Stomach (tissue), 9 donors: ENCODE data around the gene BRD2. TPM values are rescaled to one million over a fixed set of nuclear protein-coding genes. Genes with fewer than 3 reads are reported as not detected.

Source experiments
- DNase-seq, 2 donors: peaks; one replicate each; pipeline versions ENCODE4 v3.0.0 to v3.0.0-alpha.2; 2013 to 2019
- H3K27ac ChIP-seq, 5 donors: fragments of 200-600 bp in 4 of 5; sonication (generic) in 4 of 5; one replicate each; pipeline ENCODE4 v1.5.1; 2013 to 2019; ENCODE audit warnings: mild to moderate bottlenecking in 1 of 5, moderate library complexity in 1 of 5
- H3K27me3 ChIP-seq, 3 donors: fragments of 200-600 bp; sonication (generic); one replicate each; pipeline ENCODE4 v1.5.1; 2017 to 2019; ENCODE audit warnings: mixed run types in 1 of 3
- H3K36me3 ChIP-seq, 4 donors: fragments of 200-600 bp; sonication (generic); 1 replicate in 3 of 4; 2 replicates in 1 of 4; pipeline ENCODE4 v1.5.1; 2016 to 2019
- H3K4me1 ChIP-seq, 4 donors: fragments of 200-600 bp; sonication (generic); one replicate each; pipeline ENCODE4 v1.5.1; 2016 to 2019
- H3K4me3 ChIP-seq, 4 donors: fragments of 200-600 bp; sonication (generic) in 3 of 4; one replicate each; pipeline ENCODE4 v1.5.1; 2016 to 2019; ENCODE audit warnings: mild to moderate bottlenecking in 1 of 4
- H3K9me3 ChIP-seq, 4 donors: fragments of 200-600 bp; sonication (generic); one replicate each; pipeline ENCODE4 v1.5.1; 2016 to 2019
- EP300 ChIP-seq: sonication (generic); formaldehyde crosslinking; IDR thresholded peaks from one replicate; pipeline ENCODE4 v1.6.1; 2017; ENCODE audit warnings: antibody characterized with exemption
- POLR2A ChIP-seq, 4 donors: fragments of 450-650 bp; IDR thresholded peaks; one replicate each; pipeline ENCODE4 v1.6.1; 2016; ENCODE audit warnings: antibody characterized with exemption in 4 of 4, control low read depth in 2 of 4, mild to moderate bottlenecking in 1 of 4, moderate library complexity in 1 of 4
- POLR2AphosphoS5 ChIP-seq, 3 donors: sonication (generic); formaldehyde crosslinking; IDR thresholded peaks; one replicate each; pipeline ENCODE4 v1.6.1; 2016; ENCODE audit warnings: antibody characterized with exemption in 3 of 3
- WGBS, 5 donors: extraction: QIAGEN DNeasy Blood & Tissue Kit in 3 of 5; methylation state at CpG; one replicate each; pipeline versions ENCODE4 v1.1.5 to v1.1.7; 2013 to 2018; 5-methylcytosine and 5-hydroxymethylcytosine counted together
- intact Hi-C: fragments of 100-400 bp; cut with DNase I; formaldehyde crosslinking; loops from one replicate; pipeline ENCODE4 v1.15.1; 2023; ENCODE audit warnings: low total_unique reads
- polyA plus RNA-seq, 3 donors: library from polyadenylated mRNA; stranded (reverse); fragments of 200-250 nt; gene quantifications; one replicate each; pipeline ENCODE4 v1.2.3, GENCODE V29; 2013
- total RNA-seq, 5 donors: library from RNA; depleted of rRNA; stranded (reverse); fragments of >200 nt; gene quantifications; one replicate each; pipeline versions ENCODE4 v1.1.0 to v1.2.3, GENCODE V29; 2014 to 2016
- TF ChIP-seq, protein P1 (sequence below), 7 experiments: fragments of 450-650 bp in 4 of 7; fragments of 200-600 bp in 3 of 7; sonication (generic) in 3 of 7; IDR thresholded peaks; one replicate each; pipeline ENCODE4 v1.5.1; 2016 to 2019; ENCODE audit warnings: antibody characterized with exemption in 7 of 7, control low read depth in 2 of 7, mild to moderate bottlenecking in 1 of 7
- donor health status: healthy with polysubstance abuse.
- donor health status: Bipolar disorder and iron deficiency.
- donor health status: healthy.

BRD2 gene
- total and polyA plus RNA-seq, 8 donors, result 70.7 to 538 (median 129) TPM

DNA sequence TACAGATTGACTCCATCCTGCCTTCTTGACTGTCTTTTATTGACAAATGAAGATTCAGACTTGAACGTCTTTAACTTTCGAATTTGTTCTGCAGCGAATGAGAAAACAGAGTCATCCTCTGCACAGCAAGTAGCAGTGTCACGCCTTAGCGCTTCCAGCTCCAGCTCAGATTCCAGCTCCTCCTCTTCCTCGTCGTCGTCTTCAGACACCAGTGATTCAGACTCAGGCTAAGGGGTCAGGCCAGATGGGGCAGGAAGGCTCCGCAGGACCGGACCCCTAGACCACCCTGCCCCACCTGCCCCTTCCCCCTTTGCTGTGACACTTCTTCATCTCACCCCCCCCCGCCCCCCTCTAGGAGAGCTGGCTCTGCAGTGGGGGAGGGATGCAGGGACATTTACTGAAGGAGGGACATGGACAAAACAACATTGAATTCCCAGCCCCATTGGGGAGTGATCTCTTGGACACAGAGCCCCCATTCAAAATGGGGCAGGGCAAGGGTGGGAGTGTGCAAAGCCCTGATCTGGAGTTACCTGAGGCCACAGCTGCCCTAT, 12.2 kb downstream of the BRD2 start:
- whole genome bisulfite sequencing, 5 donors, result 58 to 67% (median 63%) methylated on average over 11 of the region's 11 CpGs
- Histone ChIP-seq H3K4me1 (peaks cover 64 to 96% (median 90%) of the 10 kb centered on the region in 4 donors), H3K9me3 (no peaks in the 10 kb centered on the region), H3K27ac (peak overlapping the region in 3 of 5 donors; percentile 19 to 47 (median 47)), H3K36me3 (peaks cover 62 to 68% (median 67%) of the 10 kb centered on the region in 4 donors), H3K4me3 (peak overlapping the region in 1 of 4 donors; percentile 8), H3K27me3 (no peaks in the 10 kb centered on the region)
- DNase-seq, result no peak
- TF ChIP-seq, protein P1, sequence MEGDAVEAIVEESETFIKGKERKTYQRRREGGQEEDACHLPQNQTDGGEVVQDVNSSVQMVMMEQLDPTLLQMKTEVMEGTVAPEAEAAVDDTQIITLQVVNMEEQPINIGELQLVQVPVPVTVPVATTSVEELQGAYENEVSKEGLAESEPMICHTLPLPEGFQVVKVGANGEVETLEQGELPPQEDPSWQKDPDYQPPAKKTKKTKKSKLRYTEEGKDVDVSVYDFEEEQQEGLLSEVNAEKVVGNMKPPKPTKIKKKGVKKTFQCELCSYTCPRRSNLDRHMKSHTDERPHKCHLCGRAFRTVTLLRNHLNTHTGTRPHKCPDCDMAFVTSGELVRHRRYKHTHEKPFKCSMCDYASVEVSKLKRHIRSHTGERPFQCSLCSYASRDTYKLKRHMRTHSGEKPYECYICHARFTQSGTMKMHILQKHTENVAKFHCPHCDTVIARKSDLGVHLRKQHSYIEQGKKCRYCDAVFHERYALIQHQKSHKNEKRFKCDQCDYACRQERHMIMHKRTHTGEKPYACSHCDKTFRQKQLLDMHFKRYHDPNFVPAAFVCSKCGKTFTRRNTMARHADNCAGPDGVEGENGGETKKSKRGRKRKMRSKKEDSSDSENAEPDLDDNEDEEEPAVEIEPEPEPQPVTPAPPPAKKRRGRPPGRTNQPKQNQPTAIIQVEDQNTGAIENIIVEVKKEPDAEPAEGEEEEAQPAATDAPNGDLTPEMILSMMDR (IDR thresholded peaks at IDR 0.05), result no peak
- TF ChIP-seq POLR2AphosphoS5 (IDR thresholded peaks at IDR 0.05) (no peak), EP300 (no peak), POLR2A (IDR thresholded peaks at IDR 0.05) (no peak)
- intact Hi-C loops, result no loop called here

DNA sequence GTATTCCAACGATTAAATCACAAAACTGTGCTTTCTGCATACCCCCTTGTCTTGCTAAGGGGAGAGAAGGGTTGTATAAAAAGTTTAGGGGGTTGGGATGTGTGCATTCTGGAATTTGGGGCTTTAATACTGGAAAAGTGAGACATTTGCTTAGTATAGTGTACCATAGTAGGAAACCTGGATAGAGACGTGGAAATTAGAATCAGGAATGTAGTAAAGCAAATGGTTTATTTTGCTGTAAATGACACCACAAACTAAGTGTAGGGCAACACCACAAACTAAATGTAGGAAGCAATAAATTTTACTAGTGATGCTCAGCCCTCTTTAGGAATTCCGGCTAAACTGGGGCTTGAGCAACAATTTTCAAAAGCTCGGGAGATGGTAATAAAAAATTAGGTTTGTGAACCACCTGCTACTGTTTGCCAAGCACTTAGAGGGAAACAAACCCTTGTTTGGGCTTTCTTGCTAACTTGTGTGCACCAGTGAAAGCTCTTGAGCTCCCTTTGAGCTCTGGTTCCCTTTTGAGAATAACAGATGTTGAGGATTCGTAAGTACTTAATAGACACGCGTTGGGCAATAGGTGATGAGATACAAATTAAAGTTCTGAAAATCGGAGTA, 13.8 kb downstream of the BRD2 start:
- H3K4me1 ChIP-seq, result peaks cover 48 to 80% (median 73%) of the 10 kb centered on the region in 4 donors
- peak overlapping the region in 4 of 5 donors; percentile 23 to 76 (median 62) for H3K27ac ChIP-seq
- intact Hi-C loops, result no loop called here
- H3K36me3 ChIP-seq, result peaks cover 46 to 52% (median 50%) of the 10 kb centered on the region in 4 donors
- DNase-seq, result no peak
- TF ChIP-seq, protein P1 (IDR thresholded peaks at IDR 0.05), result no peak
- peak in 1 of 3 donors; percentile 39 for TF ChIP-seq POLR2AphosphoS5 (IDR thresholded peaks at IDR 0.05)
- TF ChIP-seq POLR2A (IDR thresholded peaks at IDR 0.05), result no peak
- no peaks in the 10 kb centered on the region for H3K27me3 ChIP-seq
- WGBS, 5 donors, result 35 to 56% (median 43%) methylated on average over 8 of the region's 8 CpGs
- H3K4me3 ChIP-seq, result no peak overlapping the region
- no peaks in the 10 kb centered on the region for H3K9me3 ChIP-seq

DNA sequence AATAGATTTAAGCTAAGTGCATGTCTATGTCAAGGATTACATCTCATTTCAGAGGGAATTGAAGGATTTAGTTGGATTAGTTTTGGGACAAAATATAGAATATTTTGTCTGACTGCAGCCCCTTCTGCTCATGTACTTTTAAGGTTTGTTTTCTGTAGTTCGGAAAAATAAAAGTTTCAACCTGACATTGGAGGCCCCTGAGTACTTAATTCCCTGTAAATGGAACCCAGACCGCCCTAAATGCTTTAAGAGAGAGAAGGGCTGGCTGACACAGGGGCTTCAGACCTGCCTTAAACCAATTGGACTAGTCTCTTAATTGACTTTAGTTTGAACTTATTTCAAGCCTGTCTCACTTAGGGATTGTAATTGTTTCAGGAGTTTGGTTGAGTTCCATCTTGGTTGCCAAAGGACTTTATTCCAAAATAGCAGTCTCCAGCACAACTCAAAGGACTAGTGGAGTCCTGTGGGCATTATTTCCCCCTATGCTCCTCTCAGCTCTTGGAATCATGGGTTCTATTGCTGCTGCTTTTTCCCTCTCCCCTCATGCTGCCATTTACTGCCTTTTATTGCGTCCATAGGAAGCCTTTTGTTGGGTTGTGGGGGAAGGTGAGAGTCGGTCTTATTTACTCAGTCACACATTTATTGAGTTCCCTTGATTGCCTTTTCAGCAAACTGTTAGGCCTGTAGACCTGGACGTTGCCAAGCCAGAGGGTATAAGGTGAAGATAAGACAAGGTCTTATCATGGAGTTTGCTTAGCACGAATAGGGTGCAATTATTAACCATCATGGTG, 14.5 kb downstream of the BRD2 start:
- H3K9me3 ChIP-seq, result no peaks in the 10 kb centered on the region
- peaks cover 41 to 73% (median 66%) of the 10 kb centered on the region in 4 donors for H3K4me1 ChIP-seq
- intact Hi-C loops, result no loop called here
- TF ChIP-seq, protein P1 (IDR thresholded peaks at IDR 0.05), result no peak
- TF ChIP-seq POLR2AphosphoS5 (IDR thresholded peaks at IDR 0.05), result peak in 2 of 3 donors; percentile 31 to 58
- DNase-seq, result peak; percentile 38 to 48
- WGBS, 5 donors, result 35 to 52% (median 36%) methylated on average over 6 of the region's 6 CpGs
- peak overlapping the region; percentile 23 to 76 (median 64) for H3K27ac ChIP-seq
- peaks cover 39 to 45% (median 43%) of the 10 kb centered on the region in 4 donors for H3K36me3 ChIP-seq
- no peaks in the 10 kb centered on the region for H3K27me3 ChIP-seq
- no peak overlapping the region for H3K4me3 ChIP-seq

DNA sequence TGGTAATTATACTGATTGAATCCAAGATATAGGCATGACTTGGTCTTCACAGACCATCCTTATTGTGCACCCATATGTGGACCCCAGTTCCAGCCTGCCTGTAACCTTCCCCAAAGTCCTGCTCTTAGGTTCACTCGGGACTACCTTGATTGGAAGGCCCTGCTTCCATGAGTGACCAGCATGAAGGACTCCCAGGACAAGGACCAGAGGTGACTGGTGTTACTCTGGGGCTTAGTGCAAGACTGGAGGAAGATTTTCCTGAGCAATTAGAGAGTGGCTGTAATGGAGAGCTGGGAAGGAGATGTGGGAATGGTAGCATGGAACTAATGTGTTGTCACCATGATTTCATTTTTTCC, 15.1 kb downstream of the BRD2 start:
- Histone ChIP-seq H3K36me3 (peaks cover 33 to 39% (median 38%) of the 10 kb centered on the region in 4 donors), H3K4me1 (peaks cover 38 to 67% (median 61%) of the 10 kb centered on the region in 4 donors), H3K27me3 (no peaks in the 10 kb centered on the region), H3K27ac (peak overlapping the region in 4 of 5 donors; percentile 47 to 76 (median 62)), H3K4me3 (no peak overlapping the region), H3K9me3 (no peaks in the 10 kb centered on the region)
- DNase-seq, result no peak
- intact Hi-C loops, result no loop called here
- TF ChIP-seq POLR2AphosphoS5 (IDR thresholded peaks at IDR 0.05) (no peak), EP300 (no peak), POLR2A (IDR thresholded peaks at IDR 0.05) (no peak)
- TF ChIP-seq, protein P1 (IDR thresholded peaks at IDR 0.05), result no peak
- 28 to 52% (median 38%) methylated on average over 1 of the region's 1 CpG for WGBS, 5 donors
